AG04450 (cell line): Measurements from ENCODE around the gene HTR2C. TPM values are rescaled to one million over a fixed set of nuclear protein-coding genes. Genes with fewer than 3 reads are reported as not detected.

ENCODE experiments used
- CTCF ChIA-PET: fragments of 300-600, 350-600 bp; formaldehyde crosslinking; extraction: SDS; loops from one replicate; lab custom pipeline; 2022; ENCODE audit warnings: antibody characterized with exemption, inconsistent platforms; lab: Charles Lee
- POLR2A ChIA-PET: fragments of 350-600 bp; formaldehyde crosslinking; extraction: SDS; loops from one replicate; lab custom pipeline; 2021; ENCODE audit warnings: antibody characterized with exemption, inconsistent platforms; lab: Yijun Ruan, JAX
- DNase-seq: peaks from one replicate; pipeline ENCODE4 v3.0.0-alpha.2; 2011; ENCODE audit warnings: low read depth, low spot score
- H3K27ac ChIP-seq: one replicate; pipeline ENCODE4 v1.5.1; 2012; ENCODE audit warnings: low read depth, low read length, control low read depth
- H3K27me3 ChIP-seq: one replicate; pipeline ENCODE4 v1.6.0; 2012; ENCODE audit warnings: low read length; ENCODE audit not compliant: control insufficient read depth, insufficient read depth
- H3K4me3 ChIP-seq: 2 replicates; pipeline ENCODE4 v1.5.1; 2011; ENCODE audit warnings: mild to moderate bottlenecking, low read depth, low read length, control low read depth
- H3K9me3 ChIP-seq: 2 replicates; pipeline ENCODE4 v1.5.1; 2012; ENCODE audit warnings: low read length; ENCODE audit not compliant: control insufficient read depth, insufficient read depth
- polyA plus RNA-seq: library from polyadenylated mRNA; depleted of rRNA; stranded (reverse); fragments of >200 nt; gene quantifications from 2 replicates; pipeline ENCODE4 v1.2.3, GENCODE V29; 2011
- TF ChIP-seq, protein P1 (sequence below): IDR thresholded peaks from 2 replicates; pipeline ENCODE4 v1.5.1; 2011; ENCODE audit warnings: low read depth, low read length, control low read depth, inconsistent platforms

Gene HTR2C
- polyA plus RNA-seq, 1 experiment = not detected

DNA sequence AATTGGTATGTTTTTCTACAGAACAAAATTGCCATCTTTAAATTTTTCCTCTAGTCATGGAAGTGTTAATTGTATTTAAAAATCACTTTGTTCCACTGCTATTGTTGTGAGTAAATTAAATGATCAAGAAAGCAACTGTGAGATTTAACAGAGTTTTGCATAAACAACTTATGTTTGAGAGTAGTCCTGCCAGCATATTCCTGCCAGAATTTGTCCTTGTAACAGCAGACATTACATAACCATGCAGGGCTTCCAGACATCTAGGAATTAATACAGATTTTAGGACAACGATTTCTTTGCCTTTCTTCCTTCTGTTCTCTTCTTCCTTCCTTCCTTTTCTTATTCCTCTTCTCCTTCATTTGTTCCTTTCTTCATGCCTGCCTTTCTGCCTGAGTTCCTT is 125.5 kb downstream of the HTR2C start:
- CTCF ChIA-PET = no interaction called here
- Histone ChIP-seq H3K27me3 (no peaks in the 10 kb centered on the region), H3K27ac (no peak overlapping the region), H3K4me3 (no peak overlapping the region), H3K9me3 (no peaks in the 10 kb centered on the region)
- TF ChIP-seq, protein P1, sequence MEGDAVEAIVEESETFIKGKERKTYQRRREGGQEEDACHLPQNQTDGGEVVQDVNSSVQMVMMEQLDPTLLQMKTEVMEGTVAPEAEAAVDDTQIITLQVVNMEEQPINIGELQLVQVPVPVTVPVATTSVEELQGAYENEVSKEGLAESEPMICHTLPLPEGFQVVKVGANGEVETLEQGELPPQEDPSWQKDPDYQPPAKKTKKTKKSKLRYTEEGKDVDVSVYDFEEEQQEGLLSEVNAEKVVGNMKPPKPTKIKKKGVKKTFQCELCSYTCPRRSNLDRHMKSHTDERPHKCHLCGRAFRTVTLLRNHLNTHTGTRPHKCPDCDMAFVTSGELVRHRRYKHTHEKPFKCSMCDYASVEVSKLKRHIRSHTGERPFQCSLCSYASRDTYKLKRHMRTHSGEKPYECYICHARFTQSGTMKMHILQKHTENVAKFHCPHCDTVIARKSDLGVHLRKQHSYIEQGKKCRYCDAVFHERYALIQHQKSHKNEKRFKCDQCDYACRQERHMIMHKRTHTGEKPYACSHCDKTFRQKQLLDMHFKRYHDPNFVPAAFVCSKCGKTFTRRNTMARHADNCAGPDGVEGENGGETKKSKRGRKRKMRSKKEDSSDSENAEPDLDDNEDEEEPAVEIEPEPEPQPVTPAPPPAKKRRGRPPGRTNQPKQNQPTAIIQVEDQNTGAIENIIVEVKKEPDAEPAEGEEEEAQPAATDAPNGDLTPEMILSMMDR = no peak
- POLR2A ChIA-PET = no interaction called here
- DNase-seq = no peak

- DNase-seq = no peak
- Histone ChIP-seq H3K4me3 (no peak overlapping the region), H3K27ac (no peak overlapping the region), H3K27me3 (no peaks in the 10 kb centered on the region), H3K9me3 (no peaks in the 10 kb centered on the region)
- CTCF ChIA-PET = no interaction called here
- POLR2A ChIA-PET = no interaction called here
- TF ChIP-seq, protein P1 = no peak
Observed at GRCh38 chrX:114710571-114710970, 126.7 kb downstream of the HTR2C start.

DNA sequence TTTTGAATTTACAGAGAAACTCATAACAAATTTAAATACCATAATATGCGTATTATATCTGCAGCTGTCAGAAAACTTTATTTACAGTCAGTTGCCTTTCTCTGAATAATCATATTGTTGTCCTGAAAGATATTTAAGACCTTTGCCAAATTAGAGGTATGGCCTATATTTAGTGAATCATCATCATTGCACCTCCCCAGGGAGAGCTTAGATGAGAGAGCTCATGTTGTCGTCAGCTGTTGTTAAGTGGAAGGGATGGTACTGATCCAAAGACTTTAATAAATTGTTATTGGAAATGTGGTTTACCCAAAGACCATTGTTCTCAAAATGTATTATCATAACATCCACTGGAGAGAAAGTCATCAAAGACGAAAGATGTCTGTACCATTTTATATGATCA is 128.6 kb downstream of the HTR2C start:
- ChIA-PET CTCF (no interaction called here), POLR2A (no interaction called here)
- H3K27me3 ChIP-seq = no peaks in the 10 kb centered on the region
- no peak overlapping the region for H3K27ac ChIP-seq
- TF ChIP-seq, protein P1 = no peak
- H3K9me3 ChIP-seq = no peaks in the 10 kb centered on the region
- DNase-seq = no peak
- no peak overlapping the region for H3K4me3 ChIP-seq

DNA sequence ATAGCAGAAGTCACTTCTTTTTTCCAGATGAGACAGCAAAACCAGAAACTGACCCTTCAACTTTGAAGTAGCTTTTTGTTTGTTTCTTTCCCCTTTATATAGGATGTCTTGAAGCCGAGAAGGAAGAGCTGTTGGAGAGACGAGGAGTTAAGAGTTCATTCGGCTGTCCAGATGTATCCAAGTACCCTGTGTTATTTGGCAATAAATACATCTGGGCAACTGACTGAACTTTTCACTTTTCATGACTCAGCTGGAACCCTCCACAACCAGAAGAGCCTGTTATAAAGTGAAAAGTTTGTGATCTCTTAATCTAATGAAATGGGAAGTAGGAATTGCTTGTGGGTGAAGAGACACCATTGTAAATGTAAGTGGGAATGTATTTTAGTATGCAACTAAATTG is 131.2 kb downstream of the HTR2C start:
- no peak overlapping the region for H3K4me3 ChIP-seq
- no peaks in the 10 kb centered on the region for H3K9me3 ChIP-seq
- ChIA-PET CTCF (no interaction called here), POLR2A (no interaction called here)
- H3K27ac ChIP-seq = no peak overlapping the region
- TF ChIP-seq, protein P1 = no peak
- H3K27me3 ChIP-seq = no peaks in the 10 kb centered on the region
- no peak for DNase-seq

DNA sequence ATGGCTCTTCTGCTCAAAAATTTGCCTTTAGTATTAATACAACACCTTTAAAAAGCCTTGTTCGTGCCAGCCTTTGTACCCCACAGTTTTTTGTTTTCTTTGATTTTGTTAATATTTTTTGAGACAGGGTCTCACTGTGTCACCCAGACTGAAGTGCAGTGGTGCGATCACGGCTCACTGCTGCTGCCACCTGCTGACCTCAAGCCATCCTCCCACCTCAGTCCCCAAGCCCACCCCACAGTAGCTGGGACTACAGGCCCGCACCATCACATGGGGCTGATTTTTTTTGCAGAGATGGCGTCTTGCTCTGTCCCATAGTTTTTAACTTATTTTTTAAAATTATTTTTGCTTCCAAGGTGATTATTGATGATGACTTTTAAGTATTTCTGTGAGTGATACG is 134.0 kb downstream of the HTR2C start:
- H3K27ac ChIP-seq = no peak overlapping the region

More for the DNA sequence above, 134.0 kb downstream of the HTR2C start:
- ChIA-PET CTCF (no interaction called here), POLR2A (no interaction called here)
- H3K4me3 ChIP-seq = no peak overlapping the region
- no peaks in the 10 kb centered on the region for H3K9me3 ChIP-seq
- H3K27me3 ChIP-seq = no peaks in the 10 kb centered on the region
- TF ChIP-seq, protein P1 = no peak
- DNase-seq = no peak
